HPDE6-E6E7 (cell line): ENCODE results near the gene THRA.

Experiments
- DNase-seq: peaks from one replicate; pipeline ENCODE4 v3.0.0; 2011; ENCODE audit warnings: missing footprints; ENCODE audit errors: extremely low spot score

THRA gene

DNA sequence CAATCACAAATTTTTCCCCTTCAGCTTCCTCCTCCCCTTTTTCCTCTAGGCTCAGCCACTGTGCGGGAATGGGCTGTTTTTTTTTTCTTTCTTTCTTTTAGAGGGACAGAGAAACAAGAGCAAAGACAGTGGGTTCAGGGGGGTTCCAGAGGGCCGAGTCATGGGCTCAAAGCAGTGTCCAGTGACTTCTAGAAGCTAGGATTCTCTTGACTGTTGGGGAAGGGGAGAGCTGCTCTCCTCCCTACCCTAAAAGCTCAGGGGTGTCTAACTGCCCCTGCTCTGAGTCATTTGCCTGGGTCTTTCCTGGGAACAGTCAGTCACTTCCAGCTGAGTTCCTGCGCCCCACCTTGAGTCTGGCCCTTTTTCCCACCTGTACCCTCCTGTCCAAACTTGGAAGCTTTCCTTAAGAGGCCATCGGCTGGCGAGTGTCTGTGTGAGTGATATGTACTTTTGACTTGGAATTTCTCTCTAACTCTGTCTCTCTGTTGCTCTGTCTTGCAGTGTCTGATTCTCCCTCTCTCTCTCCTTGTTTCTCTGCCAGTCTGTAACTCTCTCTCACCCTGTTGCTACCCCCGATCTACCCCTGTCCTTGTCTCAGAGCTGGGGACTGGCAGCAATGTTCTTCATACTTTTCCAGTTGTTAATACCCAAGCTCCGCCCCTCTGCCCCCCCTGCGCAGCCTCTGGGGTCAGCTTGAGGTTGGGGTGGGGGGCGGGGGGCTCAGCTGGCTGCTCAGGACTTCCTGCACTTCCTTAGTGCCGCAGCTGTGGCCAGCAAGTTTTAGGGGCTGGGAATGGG is 2.4 kb downstream of the THRA start:
- no peak for DNase-seq

DNA sequence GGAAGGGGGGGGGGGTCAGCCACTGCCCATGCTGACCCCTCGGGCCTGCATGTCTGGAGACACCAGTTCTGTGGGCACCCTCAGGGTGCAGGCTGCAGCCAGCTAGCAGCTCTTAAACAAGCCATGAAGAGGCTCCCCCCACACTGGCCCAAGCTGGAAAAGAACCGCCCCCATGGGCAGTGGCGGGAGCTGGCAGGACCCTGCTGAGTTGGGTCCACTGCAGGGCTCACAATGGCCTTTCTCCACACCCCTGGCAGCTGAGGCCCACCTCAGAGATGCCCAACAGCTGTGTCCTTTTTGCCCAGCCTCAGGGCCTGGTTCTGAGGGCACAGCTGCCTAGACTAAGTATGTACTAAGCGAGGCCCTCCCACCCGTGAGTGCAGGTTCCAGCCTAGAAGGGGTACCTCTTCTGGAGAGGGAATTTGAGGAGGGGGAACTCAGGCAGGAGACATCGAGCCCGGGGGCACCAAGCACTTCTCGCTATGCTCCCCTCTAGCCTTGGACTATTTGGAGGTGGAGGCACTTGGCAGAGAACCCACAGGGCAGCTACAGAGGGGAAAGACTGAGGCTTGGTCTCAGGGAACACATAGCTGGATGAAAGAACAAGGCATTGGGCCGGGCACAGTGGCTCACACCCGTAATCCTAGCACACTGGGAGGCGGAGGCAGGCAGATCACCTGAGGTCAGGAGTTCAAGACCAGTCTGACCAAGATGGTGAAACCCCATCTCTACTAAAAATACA is 3.2 kb downstream of the THRA start:
- DNase-seq: no peak

- DNase-seq: no peak
These were observed 4.9 kb downstream of the THRA start for GRCh38 chr17:40067710-40068109.

- no peak for DNase-seq
These were observed 5.4 kb downstream of the THRA start for GRCh38 chr17:40068129-40068581.

DNA sequence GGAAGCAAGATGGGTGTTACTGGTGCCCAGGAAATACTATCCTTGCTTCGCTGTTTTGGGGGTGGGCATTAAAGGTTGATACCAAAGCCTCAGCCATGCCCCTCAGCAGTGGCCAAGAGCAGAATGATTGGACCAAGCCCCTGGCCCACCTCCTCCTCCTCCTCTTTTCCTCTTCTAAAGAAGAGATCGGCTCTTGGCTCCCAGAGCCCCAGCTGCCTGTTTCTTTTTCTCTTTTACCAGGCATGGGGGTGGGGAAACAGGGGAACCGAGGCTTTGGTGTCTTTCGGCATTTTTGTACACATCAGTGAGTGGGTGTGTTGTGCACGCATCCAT is 5.8 kb downstream of the THRA start:
- no peak for DNase-seq

DNA sequence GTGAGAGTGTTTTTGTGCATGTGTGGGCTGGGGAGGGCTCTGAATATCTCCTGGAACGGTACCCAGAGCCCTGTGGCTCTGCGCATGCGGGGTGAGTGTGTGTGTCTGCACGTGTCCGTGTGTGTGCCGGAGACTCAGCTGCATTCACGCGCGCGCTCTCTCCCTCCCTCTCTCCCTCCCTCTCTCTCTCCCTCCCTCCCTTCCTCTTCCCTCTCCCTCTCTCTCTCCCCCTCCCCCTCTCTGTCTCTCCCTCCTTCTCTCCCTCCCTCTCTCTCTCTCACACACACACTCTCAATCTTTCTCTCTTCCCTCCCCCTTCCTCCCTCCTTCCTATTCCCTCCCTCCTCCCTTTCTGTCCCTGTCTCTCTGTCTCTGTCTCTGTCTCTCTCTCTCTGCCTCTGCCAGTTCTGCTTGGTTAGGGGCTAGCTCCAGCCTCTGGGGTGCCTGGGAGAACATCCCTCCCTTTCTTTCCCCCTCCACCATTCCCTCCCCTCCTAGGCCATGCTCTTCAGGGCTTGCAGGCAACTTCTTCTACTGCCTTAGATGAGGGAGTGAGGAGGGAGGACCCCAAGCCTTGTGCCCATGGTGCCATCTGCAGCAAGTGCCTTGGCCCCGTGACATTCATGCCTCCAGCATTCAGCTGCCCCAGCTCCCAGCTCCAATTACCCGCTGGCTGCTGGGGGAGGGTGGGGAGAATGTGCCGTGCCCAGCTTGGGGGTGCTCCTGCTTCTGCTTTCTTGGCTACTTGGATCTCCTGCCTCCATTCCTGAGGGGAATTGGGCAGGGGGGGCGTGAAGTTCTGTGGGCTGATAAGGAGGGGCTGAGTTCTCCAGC is 6.4 kb downstream of the THRA start:
- DNase-seq: no peak

DNA sequence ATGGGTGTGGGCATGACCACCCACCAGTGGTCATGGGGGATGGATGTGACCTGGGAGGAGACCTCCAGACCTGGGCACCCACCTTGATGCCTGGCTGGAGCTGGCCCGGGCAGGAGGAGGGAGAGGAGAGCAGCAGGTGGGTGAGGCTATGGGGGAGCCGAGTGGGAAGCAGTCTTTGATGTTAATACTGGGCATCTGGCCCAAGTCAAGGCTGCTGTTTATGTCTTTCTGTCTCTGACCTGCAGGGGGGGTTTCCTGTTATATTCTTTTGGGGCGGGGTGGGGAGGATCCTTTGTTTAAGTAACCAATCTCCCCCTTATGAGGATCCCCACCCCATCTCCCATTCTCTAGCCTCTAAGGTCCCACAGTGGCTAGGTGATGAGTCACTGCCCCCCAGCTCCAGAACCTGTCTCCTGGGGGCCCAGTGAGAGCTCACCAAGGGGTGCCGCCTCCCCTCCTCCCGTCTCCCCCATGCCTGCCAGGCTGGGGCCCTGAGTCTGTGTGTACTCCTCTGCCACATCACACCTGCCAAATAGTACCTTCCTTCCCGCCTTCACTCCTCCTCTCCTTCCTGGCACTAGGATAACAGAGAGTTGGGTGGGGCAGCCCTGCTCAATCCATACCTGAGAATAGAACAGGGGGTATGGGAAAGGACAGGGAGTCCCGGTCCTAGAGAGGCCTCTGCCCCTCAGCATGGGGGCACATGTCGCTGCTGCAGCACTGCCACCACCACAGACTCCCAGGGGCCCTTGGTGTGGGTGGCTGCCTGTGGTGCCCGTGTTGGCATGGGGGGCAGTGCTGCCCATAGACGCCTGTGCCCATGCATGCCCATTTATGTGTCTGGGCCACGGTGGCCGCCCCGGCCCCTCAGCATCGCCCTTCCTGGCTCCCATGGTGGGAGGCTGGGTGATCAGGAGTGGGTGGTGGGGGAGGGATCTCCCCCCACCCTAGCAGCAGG is 7.3 kb downstream of the THRA start:
- no peak for DNase-seq

GRCh38 chr17:40070709-40071312 is 8.0 kb downstream of the THRA start:
- DNase-seq: no peak

- DNase-seq: no peak
These were observed 8.7 kb downstream of the THRA start for GRCh38 chr17:40071313-40072039.

DNA sequence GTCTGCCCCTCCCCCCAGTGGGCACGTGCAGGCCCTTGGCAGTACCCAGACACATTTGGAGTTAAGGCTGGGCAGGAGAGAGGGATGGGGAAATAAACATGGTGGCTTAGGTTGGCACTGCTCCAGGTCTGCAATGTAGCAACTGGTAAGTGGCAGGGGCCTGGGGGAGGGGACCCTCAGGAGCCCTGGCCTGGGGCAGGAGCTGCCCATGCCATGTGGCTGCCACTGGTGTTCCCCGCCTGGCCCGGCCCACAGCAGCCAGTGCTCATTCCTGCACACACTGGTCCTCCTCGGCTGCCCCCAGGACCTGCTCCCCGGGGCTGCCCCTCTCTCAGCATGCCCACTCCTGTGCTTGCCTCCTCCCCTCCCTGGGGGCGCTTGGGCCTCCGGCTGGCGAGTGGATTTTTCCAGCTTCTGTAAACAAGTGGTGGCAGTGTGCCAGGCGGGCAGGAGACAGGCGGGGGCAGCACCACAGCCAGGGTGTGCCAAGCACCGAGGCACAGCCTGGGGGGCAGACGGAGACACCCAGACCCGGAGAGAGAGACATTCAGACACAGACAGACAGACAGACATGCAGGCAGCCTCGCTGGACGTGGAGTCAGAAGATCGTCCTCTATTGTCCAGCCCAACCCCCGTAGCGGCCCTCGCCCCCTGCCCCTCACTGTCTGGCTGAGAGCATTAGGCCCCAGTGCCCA is 9.4 kb downstream of the THRA start:
- no peak for DNase-seq

- no peak for DNase-seq
These were observed 10.1 kb downstream of the THRA start for GRCh38 chr17:40072735-40073346.

GRCh38 chr17:40073454-40074174 is 10.8 kb downstream of the THRA start:
- no peak for DNase-seq

- DNase-seq: no peak
These were observed 11.4 kb downstream of the THRA start for GRCh38 chr17:40074175-40074512.

DNA sequence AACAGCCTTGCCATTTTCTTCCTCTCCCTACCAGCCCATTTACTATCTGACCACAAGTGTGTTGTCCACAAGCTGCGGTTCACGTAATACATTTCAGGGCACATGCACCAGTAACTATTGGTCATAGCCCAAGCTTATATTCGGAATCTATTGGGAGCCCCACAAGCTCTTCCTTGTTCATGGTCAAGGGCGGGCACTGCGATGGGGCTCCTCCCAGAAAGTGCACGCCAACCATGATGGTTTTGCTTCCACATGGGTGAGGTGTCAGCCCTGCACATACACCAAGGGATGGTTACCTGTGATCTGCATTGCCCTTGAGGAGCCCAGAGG is 12.1 kb downstream of the THRA start:
- no peak for DNase-seq

- no peak for DNase-seq
These were observed 12.6 kb downstream of the THRA start for GRCh38 chr17:40075201-40075941.

DNA sequence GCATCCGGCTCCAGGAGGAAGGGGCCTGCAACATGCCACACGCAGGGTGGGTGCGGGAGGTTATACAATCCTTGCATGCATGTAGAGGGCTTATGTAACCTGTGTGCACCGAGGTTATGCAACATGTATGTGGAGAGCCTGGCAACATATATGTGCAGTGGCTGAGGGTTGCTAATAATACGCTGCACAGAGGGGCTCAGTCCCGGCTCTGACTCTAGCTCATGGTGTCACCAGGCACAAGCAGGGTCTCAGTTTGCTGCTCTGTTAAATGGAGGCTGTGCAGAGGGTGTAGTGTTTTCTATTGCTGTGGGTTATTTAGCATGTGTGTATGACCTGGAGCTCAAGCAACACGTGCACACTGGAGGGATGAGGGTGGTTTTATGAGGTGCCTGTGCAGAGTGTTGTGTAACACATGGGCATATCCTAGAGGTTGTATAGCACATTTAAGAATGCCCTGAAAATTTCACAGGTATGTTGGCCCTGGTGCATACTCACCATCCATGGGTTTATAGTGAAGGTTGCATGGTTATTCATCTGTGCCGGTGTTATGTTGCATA is 13.3 kb downstream of the THRA start:
- no peak for DNase-seq

- no peak for DNase-seq
These were observed 13.8 kb downstream of the THRA start for GRCh38 chr17:40076591-40076990.

DNA sequence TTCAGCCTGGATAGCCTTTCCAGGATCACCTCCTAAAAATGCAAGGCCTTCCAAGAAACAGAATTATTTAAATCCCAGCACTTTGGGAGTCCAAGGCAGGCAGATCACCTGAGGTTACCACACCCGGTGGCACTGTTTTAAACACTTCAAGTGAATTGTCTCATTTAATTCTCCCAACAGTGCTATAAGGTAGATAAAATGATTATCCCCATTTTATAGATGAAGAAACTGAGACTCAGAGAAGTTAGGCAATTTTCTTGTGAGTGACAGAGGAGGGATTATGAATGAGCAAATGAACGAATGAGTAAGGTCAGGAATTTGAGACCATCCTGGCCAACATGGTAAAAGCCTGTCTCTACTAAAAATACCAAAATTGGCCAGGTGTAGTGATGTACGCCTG is 16.8 kb downstream of the THRA start:
- DNase-seq: no peak
